ELF-1 (cell line): ENCODE measurements around the gene LCE1D.

ENCODE experiments used
- DNase-seq: peaks from one replicate; pipeline ENCODE4 v3.0.0-alpha.2; 2016; ENCODE audit warnings: low read depth, low spot score

LCE1D gene, protein sequence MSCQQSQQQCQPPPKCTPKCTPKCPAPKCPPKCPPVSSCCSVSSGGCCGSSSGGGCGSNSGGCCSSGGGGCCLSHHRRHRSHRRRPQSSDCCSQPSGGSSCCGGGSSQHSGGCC

DNA sequence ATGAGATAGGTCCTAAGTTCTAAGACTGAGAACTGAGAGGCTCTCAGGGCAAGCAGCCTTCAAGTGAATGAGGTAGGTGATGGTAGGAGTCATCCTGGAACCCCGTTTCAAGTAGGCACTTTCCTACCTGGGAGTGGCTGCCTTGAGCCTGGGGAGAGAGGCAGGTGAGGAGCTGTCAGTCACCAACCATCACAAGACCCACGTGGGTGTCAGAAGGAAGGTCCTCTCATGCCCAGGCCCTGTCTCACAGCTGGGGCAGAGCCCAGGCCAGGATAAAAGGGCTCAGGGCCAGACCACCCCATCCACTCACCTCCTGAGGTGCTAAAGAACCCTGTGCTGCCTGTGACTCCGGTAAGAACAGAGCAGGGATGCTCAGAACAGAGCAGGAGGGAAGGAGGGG, at the start of gene LCE1D:
Gene LCE1D, plus strand, starts transcription at position 301 of the 400 bp plus-strand sequence. CDS start 1,074 bp downstream, outside the sequence.
- no peak for DNase-seq

DNA sequence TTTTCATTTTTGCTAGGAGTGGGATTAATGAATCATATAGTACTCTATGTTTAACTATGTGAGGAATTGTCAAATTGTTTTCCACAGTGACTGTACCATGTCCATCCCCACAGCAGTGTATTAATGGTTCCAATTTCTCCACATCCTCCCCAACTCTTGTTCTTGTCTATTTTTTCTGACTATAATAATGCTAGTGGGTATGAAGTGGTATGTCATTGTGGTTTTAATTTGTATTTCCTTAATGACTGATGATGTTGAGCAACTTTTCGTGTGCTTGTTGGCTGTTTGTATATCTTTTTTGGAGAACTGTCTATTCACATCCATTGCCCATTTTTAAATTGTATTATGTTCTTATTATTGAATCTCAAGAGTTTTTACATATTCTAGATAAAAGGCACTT, 48.7 kb upstream of the LCE1D start:
- no peak for DNase-seq

DNA sequence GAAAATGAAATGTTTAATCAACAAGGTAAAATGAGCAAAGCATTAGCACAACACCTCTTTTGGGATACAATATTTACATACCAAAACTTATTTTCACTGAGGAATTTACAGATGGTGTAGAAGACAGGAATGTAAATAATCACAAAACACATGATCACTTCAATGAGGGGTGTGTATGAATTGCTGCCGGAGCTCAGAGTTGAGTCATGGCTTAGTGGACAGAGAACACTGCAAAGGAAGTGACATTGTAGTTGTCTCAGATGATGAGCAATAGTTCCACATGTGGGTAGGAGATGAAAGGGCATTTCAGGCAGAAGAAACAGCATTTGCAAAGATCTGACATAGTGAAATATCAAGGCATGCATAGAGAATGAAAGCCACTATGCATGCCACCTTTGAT, 44.3 kb upstream of the LCE1D start:
- no peak for DNase-seq

DNA sequence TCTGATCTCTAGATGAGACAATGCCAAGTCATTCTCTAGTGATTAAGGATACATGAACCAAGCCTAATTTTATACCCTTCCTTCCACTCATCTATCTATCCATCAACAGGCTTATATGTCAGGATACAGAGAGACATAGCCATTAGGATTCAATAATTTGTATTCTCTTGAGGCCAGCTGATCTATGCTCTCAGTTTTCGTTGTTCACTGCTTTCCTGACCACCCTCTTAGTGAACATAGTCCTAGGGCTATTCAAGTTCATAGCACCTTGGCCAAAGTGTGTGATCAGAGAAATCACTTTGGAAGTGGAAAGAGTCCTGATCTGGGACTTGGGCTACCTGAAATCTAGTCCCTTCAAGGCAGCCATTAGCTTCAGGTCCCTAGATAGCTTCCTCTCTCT, 42.9 kb upstream of the LCE1D start:
- DNase-seq: no peak

DNA sequence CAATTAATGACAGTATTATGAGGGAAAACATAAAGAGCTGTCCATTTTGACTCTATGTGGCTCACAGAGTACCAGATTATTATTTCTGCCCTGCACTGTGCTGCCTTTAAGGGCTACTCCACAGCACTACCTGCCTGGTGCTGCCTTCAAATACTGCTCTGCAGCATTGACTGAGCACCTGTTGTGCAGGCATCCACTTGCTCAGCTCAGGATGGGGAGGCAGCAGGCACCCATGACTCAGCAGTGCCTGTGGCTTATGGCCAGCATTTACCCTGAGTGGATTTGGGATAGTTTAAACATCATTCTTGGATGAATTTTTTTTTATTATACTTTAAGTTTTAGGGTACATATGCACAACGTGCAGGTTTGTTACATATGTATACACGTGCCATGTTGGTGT, 39.6 kb upstream of the LCE1D start:
- DNase-seq: no peak

DNA sequence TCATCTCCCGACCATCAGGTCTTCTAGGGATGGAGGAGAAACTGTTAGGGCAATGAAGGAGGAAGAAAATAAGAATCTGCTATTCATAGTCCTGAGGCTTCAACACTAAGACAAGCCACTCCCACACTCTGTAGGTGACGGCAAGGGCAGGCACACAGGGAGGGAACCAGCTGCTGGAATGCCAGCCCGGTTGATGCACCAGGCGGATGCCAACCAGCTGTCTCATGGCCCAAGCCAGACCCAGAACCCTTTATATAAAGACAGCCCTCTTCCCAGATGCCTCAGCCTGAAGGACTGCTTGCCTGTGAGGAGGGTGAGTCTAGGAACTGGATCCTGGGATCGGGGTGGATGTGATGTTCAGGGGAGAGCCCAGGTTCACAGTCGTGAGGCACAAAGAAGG, 38.8 kb upstream of the LCE1D start, which contains the start of gene KPRP:
Gene KPRP, plus strand, starts transcription at position 279 of the 400 bp plus-strand sequence. CDS start 1,564 bp downstream, outside the sequence.
- no peak for DNase-seq

DNA sequence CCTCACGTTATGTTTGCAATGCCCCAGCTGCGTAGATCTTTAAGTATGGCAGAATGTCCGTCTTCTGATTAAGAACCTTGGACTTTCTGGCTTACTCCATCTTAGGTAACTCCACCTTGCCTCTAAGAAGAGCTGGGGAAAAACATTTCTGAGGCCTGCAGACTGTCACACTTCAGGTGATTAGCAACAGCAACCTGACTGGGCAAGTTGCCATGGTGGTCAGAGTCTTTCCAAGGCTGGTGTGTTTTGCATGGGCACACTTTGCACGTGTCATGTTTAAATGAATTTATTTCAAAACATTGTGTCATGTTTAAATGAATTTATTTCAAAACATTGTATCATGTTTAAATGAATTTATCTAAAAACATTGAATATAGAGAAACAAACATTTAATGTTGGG, 37.9 kb upstream of the LCE1D start:
- DNase-seq: no peak

DNA sequence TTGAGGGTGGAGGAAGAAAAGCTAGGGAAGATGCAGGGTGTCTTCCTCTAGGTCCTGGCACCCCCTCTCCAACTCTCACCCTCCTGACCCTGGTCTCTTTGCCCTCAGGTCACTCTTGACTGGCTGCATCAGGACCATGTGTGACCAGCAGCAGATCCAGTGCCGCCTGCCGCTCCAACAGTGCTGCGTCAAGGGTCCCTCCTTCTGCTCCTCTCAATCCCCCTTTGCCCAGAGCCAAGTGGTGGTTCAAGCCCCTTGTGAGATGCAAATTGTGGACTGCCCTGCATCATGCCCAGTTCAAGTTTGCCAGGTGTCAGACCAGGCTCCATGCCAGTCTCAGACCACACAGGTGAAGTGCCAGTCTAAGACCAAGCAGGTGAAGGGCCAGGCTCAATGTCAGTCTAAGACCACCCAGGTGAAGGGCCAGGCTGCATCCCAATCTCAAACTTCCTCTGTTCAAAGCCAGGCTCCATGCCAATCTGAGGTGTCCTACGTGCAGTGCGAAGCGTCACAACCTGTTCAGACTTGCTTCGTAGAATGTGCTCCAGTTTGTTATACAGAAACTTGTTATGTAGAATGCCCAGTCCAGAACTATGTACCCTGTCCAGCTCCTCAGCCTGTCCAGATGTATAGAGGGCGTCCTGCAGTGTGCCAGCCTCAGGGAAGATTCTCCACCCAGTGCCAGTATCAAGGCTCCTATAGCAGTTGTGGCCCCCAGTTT, 36.9 kb upstream of the LCE1D start:
- no peak for DNase-seq

DNA sequence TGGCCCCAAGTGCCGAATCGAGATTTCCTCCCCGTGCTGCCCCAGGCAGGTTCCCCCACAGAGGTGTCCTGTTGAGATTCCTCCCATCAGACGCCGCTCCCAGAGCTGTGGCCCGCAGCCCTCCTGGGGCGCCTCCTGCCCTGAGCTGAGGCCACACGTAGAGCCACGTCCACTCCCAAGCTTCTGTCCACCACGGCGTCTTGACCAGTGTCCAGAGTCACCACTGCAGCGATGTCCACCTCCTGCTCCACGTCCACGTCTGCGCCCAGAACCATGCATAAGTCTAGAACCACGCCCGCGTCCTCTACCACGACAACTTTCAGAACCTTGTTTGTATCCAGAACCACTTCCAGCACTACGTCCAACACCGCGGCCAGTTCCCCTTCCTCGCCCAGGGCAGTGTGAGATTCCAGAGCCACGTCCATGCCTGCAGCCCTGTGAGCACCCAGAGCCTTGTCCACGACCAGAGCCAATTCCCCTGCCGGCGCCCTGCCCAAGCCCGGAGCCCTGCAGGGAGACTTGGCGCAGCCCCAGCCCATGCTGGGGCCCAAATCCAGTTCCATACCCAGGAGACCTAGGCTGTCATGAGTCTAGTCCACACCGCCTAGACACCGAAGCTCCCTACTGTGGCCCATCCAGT, 35.9 kb upstream of the LCE1D start:
- no peak for DNase-seq

DNA sequence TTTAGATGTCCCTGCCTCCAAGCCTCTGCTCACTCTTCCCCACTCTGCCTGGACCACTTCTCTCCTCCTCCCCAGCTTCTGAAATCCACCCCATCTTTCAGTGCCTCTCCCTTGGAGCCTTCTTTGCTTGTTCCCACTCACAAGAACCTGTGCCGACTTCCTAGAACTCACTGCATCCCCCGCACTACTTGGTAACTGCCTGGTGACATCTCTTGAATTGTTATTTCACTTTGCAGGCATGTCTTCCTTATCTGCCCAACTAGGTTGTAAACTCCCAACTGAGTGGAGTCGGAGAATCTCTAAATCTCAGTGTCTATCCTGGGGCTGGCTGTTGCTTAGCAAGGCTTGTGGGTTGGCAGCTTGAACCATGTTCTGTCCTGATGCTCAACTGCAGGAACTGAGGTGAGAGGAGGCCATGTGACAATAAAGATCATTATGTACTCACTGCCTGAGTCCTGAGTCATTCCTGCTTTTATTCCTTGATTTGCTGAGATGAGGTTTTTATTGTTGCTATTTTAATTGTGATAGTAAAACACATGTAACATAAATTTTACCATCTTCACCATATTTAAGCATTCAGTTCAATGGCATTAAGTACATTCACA, 34.8 kb upstream of the LCE1D start:
- no peak for DNase-seq

DNA sequence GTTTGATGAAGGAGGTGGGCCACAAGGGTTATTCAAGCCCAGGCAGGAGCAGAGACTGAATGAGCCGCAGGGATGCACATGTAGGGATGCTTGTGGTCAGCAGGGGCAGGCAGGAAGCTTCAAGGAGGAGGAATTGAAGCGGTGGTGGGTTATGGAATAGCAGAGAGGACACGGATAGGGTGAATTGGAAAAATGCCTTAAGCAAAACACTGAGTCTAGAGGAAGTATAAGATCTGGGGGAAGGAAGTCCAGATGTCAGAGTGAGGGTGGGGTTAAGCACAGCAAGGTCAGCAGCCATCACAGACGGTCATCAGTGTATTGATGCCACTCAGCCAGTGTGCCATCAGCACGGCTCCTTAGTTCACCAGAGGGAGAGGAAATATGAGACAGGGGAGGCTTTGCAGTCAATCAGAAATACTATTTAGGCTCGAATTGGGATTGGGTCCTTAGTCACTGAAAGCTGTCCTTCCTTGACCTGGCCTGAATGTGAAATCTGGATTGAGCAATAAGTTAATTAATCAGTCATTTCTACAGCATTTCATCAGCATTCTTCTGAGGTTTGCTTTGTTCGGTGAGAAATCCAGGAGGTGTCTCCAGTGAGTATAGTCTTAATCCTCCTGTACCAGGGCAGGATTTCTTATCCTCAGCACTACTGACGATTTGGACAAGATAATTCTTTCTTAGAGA, 27.5 kb upstream of the LCE1D start:
- DNase-seq: no peak

DNA sequence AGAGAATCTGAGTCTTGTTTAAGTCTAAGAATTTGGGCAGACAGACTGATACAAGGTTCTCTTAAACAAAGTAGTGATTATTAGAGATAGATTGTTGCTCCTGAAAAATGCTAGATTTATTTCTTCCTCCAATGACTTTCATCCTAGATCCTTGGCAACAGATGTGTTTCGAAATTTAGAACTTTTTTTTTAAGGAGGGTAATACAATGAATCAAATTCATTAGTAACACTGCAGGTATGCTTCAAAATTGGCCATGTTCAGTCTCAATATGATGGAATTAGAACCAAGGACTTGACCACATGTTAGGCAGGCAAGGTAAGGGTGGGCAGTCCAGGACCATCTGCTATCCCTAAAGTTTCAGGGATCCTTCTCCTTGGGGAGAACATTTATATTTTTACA, 26.1 kb upstream of the LCE1D start:
- DNase-seq: no peak

DNA sequence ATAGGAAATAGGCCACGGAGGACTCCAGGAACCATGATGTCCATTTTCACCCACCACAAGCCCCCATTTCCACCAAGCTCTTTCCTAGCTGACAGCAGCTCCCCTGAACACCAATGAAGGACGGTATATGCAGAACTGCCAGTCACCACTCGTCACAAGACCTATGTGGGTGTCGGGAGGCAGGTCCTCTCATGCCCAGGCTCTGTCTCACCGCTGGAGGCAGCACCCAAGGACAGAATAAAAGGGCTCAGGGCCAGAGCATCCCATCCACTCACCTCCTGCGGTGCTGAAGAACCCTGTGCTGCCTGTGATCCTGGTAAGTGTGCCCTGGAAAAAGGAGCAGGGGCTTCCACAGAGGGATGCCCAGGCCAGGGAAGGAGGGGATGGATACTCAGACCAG, 21.6 kb upstream of the LCE1D start, which contains the start of gene LCE1F:
Gene LCE1F, plus strand, starts transcription at position 266 of the 400 bp plus-strand sequence. CDS start 1,232 bp downstream, outside the sequence.
- no peak for DNase-seq

DNA sequence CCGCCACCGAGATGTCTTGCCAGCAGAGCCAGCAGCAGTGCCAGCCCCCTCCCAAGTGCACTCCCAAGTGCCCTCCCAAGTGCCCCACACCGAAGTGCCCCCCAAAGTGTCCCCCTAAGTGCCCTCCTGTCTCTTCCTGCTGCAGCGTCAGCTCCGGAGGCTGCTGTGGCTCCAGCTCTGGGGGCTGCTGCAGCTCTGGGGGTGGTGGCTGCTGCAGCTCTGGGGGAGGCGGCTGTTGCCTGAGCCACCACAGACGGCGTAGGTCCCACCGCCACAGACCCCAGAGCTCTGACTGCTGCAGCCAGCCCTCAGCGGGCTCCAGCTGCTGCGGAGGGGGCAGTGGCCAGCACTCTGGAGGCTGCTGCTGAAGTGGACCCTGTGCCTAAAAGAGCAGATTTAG, 20.2 kb upstream of the LCE1D start:
- no peak for DNase-seq

DNA sequence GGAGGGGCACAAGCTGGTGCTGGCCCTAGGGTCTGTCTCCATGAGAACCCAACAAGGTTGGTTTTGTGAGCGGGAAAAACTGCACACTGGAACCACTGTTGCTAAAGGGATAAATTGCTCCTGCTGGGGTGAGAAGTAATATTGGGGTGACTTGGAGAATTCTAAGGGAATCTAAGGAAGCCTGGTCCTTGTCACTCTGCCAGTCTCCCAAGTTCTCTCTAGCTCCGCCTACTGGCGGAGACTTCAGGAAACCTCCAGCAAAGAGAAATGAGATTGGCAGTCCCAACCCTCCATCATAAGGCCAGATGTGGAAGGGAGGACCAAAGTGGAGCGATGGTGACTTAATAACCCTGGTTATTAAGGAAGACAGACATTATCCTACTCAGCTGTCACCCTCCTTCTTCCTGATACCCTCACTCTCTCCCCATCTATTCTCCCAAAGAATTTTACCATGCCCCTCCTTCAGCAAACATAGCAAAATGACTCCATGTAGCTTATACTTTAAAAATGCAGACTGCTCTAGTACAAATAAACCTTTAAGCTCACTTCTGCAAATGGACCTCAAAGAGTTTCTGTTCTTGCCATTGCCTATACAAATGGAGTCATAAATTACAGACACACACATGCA, 18.9 kb upstream of the LCE1D start:
- DNase-seq: peak; percentile 10

DNA sequence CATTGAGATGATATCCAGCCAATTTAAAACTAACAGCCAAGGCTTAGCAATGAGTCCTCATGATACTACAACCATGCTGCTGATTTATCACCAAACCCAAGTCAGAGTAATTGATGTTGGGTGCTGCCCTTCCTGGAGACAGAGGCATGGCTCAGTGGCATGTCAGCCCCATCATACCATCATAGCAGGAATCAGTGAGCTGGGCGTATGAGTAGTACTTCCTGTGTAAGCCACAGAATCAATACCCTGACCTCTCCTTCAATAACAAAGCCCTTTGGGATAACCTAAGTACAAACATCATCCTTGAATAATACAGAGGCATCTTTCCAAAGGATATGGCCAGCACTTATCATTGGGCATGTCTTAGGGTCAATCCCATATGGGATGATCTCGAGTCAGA, 13.4 kb upstream of the LCE1D start:
- no peak for DNase-seq

DNA sequence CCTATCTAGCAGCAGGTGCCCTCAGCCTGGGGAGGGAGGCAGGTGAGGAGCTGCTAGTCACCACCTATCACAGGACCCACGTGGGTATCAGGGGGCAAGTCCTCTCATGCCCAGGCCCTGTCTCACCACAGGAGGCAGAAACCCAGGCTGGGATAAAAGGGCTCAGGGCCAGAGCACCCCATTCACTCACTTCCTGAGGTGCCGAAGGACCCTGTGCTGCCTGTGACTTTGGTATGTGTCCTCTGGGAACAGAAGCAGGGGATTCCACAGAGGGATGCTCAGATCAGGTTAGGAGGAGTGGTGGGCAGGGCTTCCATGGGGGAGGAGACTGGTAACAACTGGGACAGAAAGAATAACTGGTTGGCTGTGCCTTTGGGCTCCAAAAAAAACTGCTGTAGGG, 10.4 kb upstream of the LCE1D start, which contains the start of gene LCE1E:
Gene LCE1E, plus strand, starts transcription at position 181 of the 400 bp plus-strand sequence. CDS start 1,043 bp downstream, outside the sequence.
- no peak for DNase-seq

DNA sequence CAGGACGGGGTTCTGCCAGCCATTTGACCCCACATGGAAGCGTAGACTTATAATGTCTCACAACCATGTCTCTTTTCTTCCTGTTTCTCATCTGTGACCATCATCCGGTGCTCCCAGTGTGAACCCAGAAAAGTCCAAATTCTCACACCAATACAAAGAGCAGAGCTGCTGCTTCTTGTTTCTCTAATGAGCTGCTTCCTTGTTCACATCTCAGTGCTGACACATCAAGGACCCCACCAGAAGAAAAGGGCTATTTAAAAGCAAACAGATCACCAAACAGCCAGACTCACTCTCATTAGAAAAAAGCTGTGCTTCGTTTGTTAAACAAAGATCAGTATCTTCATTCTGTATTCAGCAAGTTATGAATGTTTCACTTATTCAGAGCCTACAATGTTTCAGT, 835 bp upstream of the LCE1D start:
- no peak for DNase-seq

DNA sequence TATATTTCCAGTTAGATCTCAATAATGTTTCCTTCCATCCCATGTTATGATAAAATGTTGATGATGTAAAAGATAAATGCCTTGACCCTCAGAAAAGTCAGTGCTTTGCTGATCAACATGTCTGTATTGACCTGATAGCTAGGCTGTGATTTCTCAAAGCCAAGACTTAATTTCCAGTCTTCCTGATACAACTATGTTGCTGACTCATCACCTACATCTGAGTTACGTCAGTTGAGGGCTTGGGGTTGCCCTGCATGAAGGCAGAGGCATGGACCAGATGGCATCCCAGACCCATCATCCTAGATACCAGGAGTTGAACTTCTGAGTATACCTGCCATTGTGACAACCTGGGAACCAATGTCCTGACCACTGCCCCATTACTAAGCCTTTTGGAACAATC, 4.8 kb downstream of the LCE1D start:
- no peak for DNase-seq

DNA sequence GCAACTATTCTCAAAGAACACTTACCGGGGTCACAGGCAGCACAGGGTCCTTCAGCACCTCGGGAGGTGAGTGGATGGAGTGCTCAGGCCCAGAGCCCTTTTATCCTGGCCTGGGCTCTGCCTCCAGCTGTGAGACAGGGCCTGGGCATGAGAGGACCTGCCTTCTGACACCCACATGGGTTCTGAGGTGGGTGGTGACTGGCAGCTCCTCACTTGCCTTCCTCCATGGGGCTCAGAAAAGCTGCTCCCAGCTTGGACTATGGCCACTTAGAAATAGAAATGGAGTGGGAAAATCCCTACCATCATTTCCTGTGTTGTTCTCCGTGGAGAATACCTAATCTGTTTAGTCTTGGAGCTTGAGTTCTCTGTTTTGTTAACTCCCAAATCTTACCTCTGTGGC, 10.1 kb downstream of the LCE1D start, which contains the start of gene LCE1C:
Gene LCE1C, minus strand, starts transcription at position 76 of the 400 bp plus-strand sequence. CDS start 1,173 bp downstream, outside the sequence.
- DNase-seq: no peak

DNA sequence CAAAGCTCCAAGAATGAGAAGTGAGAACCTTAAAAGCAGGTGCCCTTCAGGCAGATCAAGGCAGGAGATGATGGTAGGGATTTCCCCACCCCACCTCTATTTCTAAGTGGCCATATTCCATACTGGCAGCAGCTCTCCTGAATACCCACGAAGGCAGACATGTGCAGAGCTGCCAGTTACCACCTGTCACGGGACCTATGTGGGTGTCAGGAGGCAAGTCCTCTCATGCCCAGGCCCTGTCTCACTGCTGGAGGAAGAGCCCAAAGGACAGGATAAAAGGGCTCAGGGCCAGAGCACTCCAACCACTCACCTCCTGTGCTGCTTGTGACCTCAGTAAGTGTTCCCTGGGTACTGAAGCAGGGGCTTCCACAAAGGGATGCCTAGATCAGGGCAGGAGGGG, 14.5 kb downstream of the LCE1D start:
- DNase-seq: no peak
